GM18870 (cell line): ENCODE measurements around the gene KRT3.

Experiments
- ATAC-seq: cut with Tn5 transposase; IDR thresholded peaks from one replicate; pipeline ENCODE4 v1.9.1; 2021; ENCODE audit warnings: moderate library complexity; ENCODE audit not compliant: unreplicated experiment

KRT3 gene

GRCh38 chr12:52814710-52815155 is 18.8 kb upstream of the KRT3 start:
- no peak for ATAC-seq

- no peak for ATAC-seq
Measured at GRCh38 chr12:52813885-52814709, 18.2 kb upstream of the KRT3 start, which contains the start of gene KRT4. KRT4 (minus strand) TSS chr12:52814116; CDS start chr12:52814058, 58 bp downstream.

- ATAC-seq, result no peak
Measured at GRCh38 chr12:52813203-52813819, 17.4 kb upstream of the KRT3 start.

- no peak for ATAC-seq
Measured at GRCh38 chr12:52812749-52813148, 16.8 kb upstream of the KRT3 start.

- ATAC-seq, result no peak
Measured at GRCh38 chr12:52812073-52812400, 16.1 kb upstream of the KRT3 start.

- no peak for ATAC-seq
Measured at GRCh38 chr12:52811191-52812072, 15.5 kb upstream of the KRT3 start.

- no peak for ATAC-seq
Measured at GRCh38 chr12:52810554-52810953, 14.6 kb upstream of the KRT3 start.

- no peak for ATAC-seq
Measured at GRCh38 chr12:52809166-52809565, 13.2 kb upstream of the KRT3 start.

GRCh38 chr12:52808573-52809160 is 12.8 kb upstream of the KRT3 start:
- ATAC-seq, result no peak

GRCh38 chr12:52807544-52808470 is 11.9 kb upstream of the KRT3 start:
- no peak for ATAC-seq

GRCh38 chr12:52806821-52807543 is 11.1 kb upstream of the KRT3 start:
- ATAC-seq, result no peak

GRCh38 chr12:52806169-52806811 is 10.4 kb upstream of the KRT3 start:
- no peak for ATAC-seq

- ATAC-seq, result no peak
Measured at GRCh38 chr12:52805739-52806138, 9.8 kb upstream of the KRT3 start.

- ATAC-seq, result no peak
Measured at GRCh38 chr12:52805000-52805399, 9.1 kb upstream of the KRT3 start.

GRCh38 chr12:52802442-52802841 is 6.5 kb upstream of the KRT3 start:
- ATAC-seq, result no peak

GRCh38 chr12:52801773-52802172 is 5.9 kb upstream of the KRT3 start:
- no peak for ATAC-seq

- ATAC-seq, result no peak
Measured at GRCh38 chr12:52800259-52800917, 4.5 kb upstream of the KRT3 start.

GRCh38 chr12:52799505-52800211 is 3.7 kb upstream of the KRT3 start:
- ATAC-seq, result no peak
